H1 (cell line): ENCODE measurements around the gene HIPK2. TPM values are rescaled to one million over a fixed set of nuclear protein-coding genes. Genes with fewer than 3 reads are reported as not detected.

Experiments
- CTCF ChIA-PET: fragments of 300-600 bp; sonication (Branson Sonifier 250); formaldehyde crosslinking; loops from one replicate; lab custom pipeline; 2021; ENCODE audit not compliant: partially characterized antibody; lab: Charles Lee
- POLR2A ChIA-PET: fragments of 300-600 bp; sonication (Branson Sonifier 250); formaldehyde crosslinking; loops from one replicate; lab custom pipeline; 2021; ENCODE audit warnings: inconsistent platforms; ENCODE audit not compliant: partially characterized antibody; lab: Charles Lee
- DNase-seq, 2 experiments: peaks; one replicate each; pipeline versions ENCODE4 v3.0.0 to v3.0.0-alpha.2; 2010 to 2022; ENCODE audit warnings: low spot score in 2 of 2, low read depth in 1 of 2, mixed read lengths in 1 of 2
- FAIRE-seq: peaks from 2 replicates; lab custom pipeline; 2011; peaks lifted over from hg19 to GRCh38; lab: Jason Lieb, UNC
- H2AFZ ChIP-seq: 2 replicates; pipeline ENCODE4 v1.8.1; 2012; ENCODE audit warnings: low read length, inconsistent platforms
- H2AK5ac ChIP-seq: 2 replicates; pipeline ENCODE4 v1.6.1; 2013; ENCODE audit warnings: low read depth, low read length
- H2BK120ac ChIP-seq: replicated peaks from 2 replicates; pipeline ENCODE3; 2013; ENCODE audit warnings: low read depth, low read length, inconsistent platforms
- H2BK12ac ChIP-seq: 2 replicates; pipeline ENCODE4 v1.6.1; 2013; ENCODE audit warnings: low read depth, low read length
- H2BK15ac ChIP-seq: 2 replicates; pipeline ENCODE4 v1.6.1; 2013; ENCODE audit warnings: low read length
- H2BK20ac ChIP-seq: 2 replicates; pipeline ENCODE4 v1.6.1; 2013; ENCODE audit warnings: low read length
- H2BK5ac ChIP-seq: 2 replicates; pipeline ENCODE4 v1.6.1; 2013; ENCODE audit warnings: low read depth, low read length
- H3K14ac ChIP-seq: 2 replicates; pipeline ENCODE4 v1.6.1; 2013; ENCODE audit warnings: inconsistent platforms; ENCODE audit not compliant: insufficient read length
- H3K18ac ChIP-seq: 2 replicates; pipeline ENCODE4 v1.6.1; 2013; ENCODE audit warnings: low read length; ENCODE audit errors: extremely low read depth
- H3K23ac ChIP-seq: 2 replicates; pipeline ENCODE4 v1.6.1; 2013; ENCODE audit warnings: inconsistent platforms; ENCODE audit not compliant: insufficient read length
- H3K23me2 ChIP-seq: 2 replicates; pipeline ENCODE4 v1.6.1; 2013; ENCODE audit warnings: low read depth, low read length
- H3K27ac ChIP-seq: 2 replicates; pipeline ENCODE4 v1.6.1; 2011; ENCODE audit warnings: low read depth, low read length, inconsistent platforms
- H3K27me3 ChIP-seq, 4 experiments: replicated peaks in 1 of 4; 1 replicate in 1 of 4; 2 replicates in 3 of 4; pipeline versions ENCODE4 v1.6.1 to v1.8.1; 2011 to 2013; ENCODE audit warnings: low read length in 3 of 4, mild to moderate bottlenecking in 3 of 4, inconsistent platforms in 2 of 4, mixed read lengths in 2 of 4, moderate library complexity in 1 of 4; ENCODE audit not compliant: control insufficient read depth in 3 of 4, insufficient read depth in 3 of 4; ENCODE audit errors: extremely low read depth in 1 of 4
- H3K36me3 ChIP-seq, 4 experiments: 2 replicates each; pipeline versions ENCODE4 v1.6.1 to v1.8.1; 2011 to 2013; ENCODE audit warnings: mild to moderate bottlenecking in 4 of 4, low read length in 3 of 4, moderate library complexity in 2 of 4, control low read depth in 1 of 4, inconsistent platforms in 1 of 4; ENCODE audit not compliant: insufficient read depth in 4 of 4, control insufficient read depth in 2 of 4
- H3K4ac ChIP-seq: replicated peaks from 2 replicates; pipeline ENCODE3; 2013; ENCODE audit warnings: low read length, low read depth, mixed read lengths, inconsistent platforms; ENCODE audit not compliant: insufficient read length
- H3K4me1 ChIP-seq, 4 experiments: replicated peaks in 1 of 4; 1 replicate in 1 of 4; 2 replicates in 3 of 4; pipeline versions ENCODE4 v1.6.1 to v1.8.1; 2011 to 2013; ENCODE audit warnings: low read length in 3 of 4, inconsistent platforms in 2 of 4, mixed read lengths in 1 of 4; ENCODE audit not compliant: insufficient read depth in 4 of 4, control insufficient read depth in 3 of 4
- H3K4me2 ChIP-seq, 2 experiments: 2 replicates each; pipeline versions ENCODE4 v1.6.1 to v1.8.1; 2011 to 2013; ENCODE audit warnings: low read depth in 2 of 2, low read length in 2 of 2, control low read depth in 1 of 2, inconsistent platforms in 1 of 2, mild to moderate bottlenecking in 1 of 2; ENCODE audit not compliant: insufficient read depth in 1 of 2
- H3K4me3 ChIP-seq, 4 experiments: fragments of 200-600, 300-600 bp in 1 of 4; sonication (generic), shearing (Covaris generic), sonication (Bioruptor Twin) in 1 of 4; 2 replicates each; pipeline versions ENCODE4 v1.5.1 to v1.8.1; 2011 to 2016; ENCODE audit warnings: low read length in 4 of 4, low read depth in 3 of 4, control low read depth in 2 of 4, inconsistent platforms in 2 of 4, mild to moderate bottlenecking in 2 of 4, mixed read lengths in 1 of 4, moderate library complexity in 1 of 4; ENCODE audit not compliant: insufficient read depth in 2 of 4; ENCODE audit errors: extremely low read depth in 1 of 4
- H3K56ac ChIP-seq: replicated peaks from 2 replicates; pipeline ENCODE3; 2013; ENCODE audit warnings: low read depth, mild to moderate bottlenecking, mixed read lengths, low read length, inconsistent platforms; ENCODE audit not compliant: insufficient read length
- H3K79me1 ChIP-seq: 2 replicates; pipeline ENCODE4 v1.6.1; 2013; ENCODE audit warnings: low read depth, low read length, control low read depth
- H3K79me2 ChIP-seq, 2 experiments: 2 replicates each; pipeline versions ENCODE4 v1.6.1 to v1.8.1; 2012 to 2013; ENCODE audit warnings: low read length in 2 of 2, mild to moderate bottlenecking in 2 of 2, inconsistent platforms in 1 of 2; ENCODE audit not compliant: insufficient read depth in 2 of 2, control insufficient read depth in 1 of 2
- H3K9ac ChIP-seq, 4 experiments: replicated peaks in 1 of 4; 1 replicate in 1 of 4; 2 replicates in 3 of 4; pipeline versions ENCODE4 v1.6.1 to v1.8.1; 2011 to 2013; ENCODE audit warnings: low read depth in 3 of 4, low read length in 3 of 4, control low read depth in 2 of 4, mild to moderate bottlenecking in 2 of 4, moderate library complexity in 2 of 4, inconsistent platforms in 1 of 4; ENCODE audit errors: extremely low read depth in 1 of 4
- H3K9me3 ChIP-seq, 2 experiments: 2 replicates each; pipeline versions ENCODE4 v1.6.1 to v1.8.1; 2012 to 2013; ENCODE audit warnings: mild to moderate bottlenecking in 2 of 2, moderate library complexity in 2 of 2, control low read depth in 1 of 2, inconsistent platforms in 1 of 2, low read depth in 1 of 2, low read length in 1 of 2, mixed read lengths in 1 of 2; ENCODE audit not compliant: insufficient read depth in 2 of 2
- H4K20me1 ChIP-seq, 2 experiments: replicated peaks in 1 of 2; 2 replicates each; pipeline versions ENCODE3 to v1.8.1; 2011 to 2013; ENCODE audit warnings: inconsistent platforms in 2 of 2, low read length in 2 of 2, mild to moderate bottlenecking in 1 of 2; ENCODE audit not compliant: insufficient read depth in 2 of 2, control insufficient read depth in 1 of 2
- H4K5ac ChIP-seq: 2 replicates; pipeline ENCODE4 v1.6.1; 2013; ENCODE audit warnings: low read length, low read depth, mixed read lengths, inconsistent platforms; ENCODE audit not compliant: insufficient read length
- H4K8ac ChIP-seq: 2 replicates; pipeline ENCODE4 v1.8.0; 2013; ENCODE audit warnings: mild to moderate bottlenecking, moderate library complexity, low read length, inconsistent platforms; ENCODE audit not compliant: insufficient read depth; ENCODE audit errors: extremely low read depth
- H4K91ac ChIP-seq: replicated peaks from 2 replicates; pipeline ENCODE3; 2013; ENCODE audit warnings: low read length, mixed read lengths, inconsistent platforms; ENCODE audit not compliant: insufficient read length
- CBX5 ChIP-seq: fragments of 300-800, 300-1000 bp; sonication (generic); IDR thresholded peaks from 2 replicates; pipeline ENCODE4 v1.7.1; 2016; ENCODE audit warnings: antibody characterized with exemption, low read length, low read depth
- HDAC6 ChIP-seq: IDR thresholded peaks from one replicate; pipeline ENCODE4 v1.7.1; 2012; ENCODE audit warnings: low read depth, mild to moderate bottlenecking, inconsistent platforms, low read length, moderate library complexity
- JUN ChIP-seq: IDR thresholded peaks from 2 replicates; pipeline ENCODE4 v1.6.1; 2011; ENCODE audit warnings: low read depth, mild to moderate bottlenecking, improper control_type of control experiment, low read length
- KDM1A ChIP-seq: fragments of 200-600, 300-600 bp; sonication (generic); IDR thresholded peaks from 2 replicates; pipeline ENCODE4 v1.7.1; 2016; ENCODE audit warnings: mild to moderate bottlenecking, low read length, borderline replicate concordance
- MAX ChIP-seq: IDR thresholded peaks from 2 replicates; pipeline ENCODE4 v1.6.1; 2012; ENCODE audit warnings: inconsistent platforms
- POLR2AphosphoS5 ChIP-seq: IDR thresholded peaks from 2 replicates; pipeline ENCODE4 v1.6.1; 2011; ENCODE audit warnings: low read depth, low read length
- SAP30 ChIP-seq: fragments of 300-600 bp; sonication (generic); IDR thresholded peaks from 2 replicates; pipeline ENCODE4 v1.7.1; 2012; ENCODE audit warnings: low read length, moderate library complexity, mild to moderate bottlenecking, inconsistent platforms; ENCODE audit not compliant: insufficient read depth, insufficient replicate concordance
- SIN3A ChIP-seq, 2 experiments: IDR thresholded peaks in 1 of 2; conservative IDR thresholded peaks in 1 of 2; 2 replicates each; pipeline ENCODE4 v1.6.1; 2011 to 2012; ENCODE audit warnings: low read length in 2 of 2, improper control_type of control experiment in 1 of 2, low read depth in 1 of 2, mild to moderate bottlenecking in 1 of 2
- SIRT6 ChIP-seq: IDR thresholded peaks from one replicate; pipeline ENCODE4 v1.7.1; 2012; ENCODE audit warnings: low read length, inconsistent platforms
- TAF1 ChIP-seq: IDR thresholded peaks from 2 replicates; pipeline ENCODE4 v1.6.1; 2011; ENCODE audit warnings: mild to moderate bottlenecking, low read depth, low read length
- WGBS, 2 experiments: shearing (Covaris generic) in 1 of 2; methylation state at CpG; one replicate each; pipeline versions ENCODE4 v1.1.6 to v1.1.7; 2013 to 2015; ENCODE audit warnings: low lambda C conversion rate in 2 of 2, mixed read lengths in 2 of 2, inconsistent platforms in 1 of 2, low coverage in 1 of 2, missing lambda C conversion rate in 1 of 2; ENCODE audit not compliant: insufficient replicate concordance in 2 of 2, insufficient coverage in 1 of 2, insufficient read length in 1 of 2; ENCODE audit errors: extremely low coverage in 1 of 2, missing lambda C conversion rate in 1 of 2; 5-methylcytosine and 5-hydroxymethylcytosine counted together
- polyA plus RNA-seq, 7 experiments: library from polyadenylated mRNA; depleted of rRNA in 3 of 7; stranded (reverse) in 5 of 7; unstranded in 2 of 7; fragments of >200 nt in 5 of 7; fragments of 200-250 nt in 2 of 7; gene quantifications; 1 replicate in 5 of 7; 2 replicates in 1 of 7; 4 replicates in 1 of 7; pipeline versions ENCODE4 v1.2.1 to v1.2.3, GENCODE V29; 2011 to 2013; ENCODE audit warnings: missing spikeins in 2 of 7, mixed read lengths in 2 of 7
- total RNA-seq: library from RNA; stranded (reverse); fragmentation: NEBNext Ultra II Directional; extraction: Animal tissue kit (Norgen Biotek cat#: 25700); gene quantifications from 2 replicates; pipeline ENCODE4 v1.2.1, GENCODE V29; 2021
- TF ChIP-seq, protein P1 (sequence below): IDR thresholded peaks from 2 replicates; pipeline ENCODE4 v1.6.1; 2011; ENCODE audit warnings: low read depth, mild to moderate bottlenecking, low read length; ENCODE audit not compliant: insufficient read depth

Gene HIPK2
- total and polyA plus RNA-seq, 2 of the 8 experiments (the other 6 are each of a cell fraction or from before 2014, with no cell fraction given) = 8.3 to 24.3 TPM

DNA sequence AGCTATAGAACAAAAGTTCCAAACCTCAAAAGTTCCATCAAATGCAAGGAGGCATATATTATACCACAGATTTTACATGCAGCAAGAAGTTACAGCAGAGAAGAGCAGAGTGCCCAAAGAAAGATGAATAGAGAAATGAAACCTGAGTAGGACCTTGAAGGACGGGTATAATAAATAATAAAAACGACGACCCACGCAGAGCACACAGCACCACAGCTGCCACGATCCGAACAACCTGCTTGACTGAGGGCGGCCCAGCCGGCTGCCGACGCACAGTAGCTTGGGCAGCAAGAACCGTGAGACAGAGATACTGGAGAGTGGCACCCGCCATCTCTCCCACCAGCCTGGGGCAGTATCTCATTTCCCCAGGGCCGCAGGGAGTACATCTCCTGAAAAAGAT, 79.0 kb downstream of the HIPK2 start:
- Histone ChIP-seq H3K27me3 (no peaks in the 10 kb centered on the region), H3K79me1 (peaks cover 2% of the 10 kb centered on the region), H3K27ac (no peak overlapping the region), H3K9ac (no peak overlapping the region), H3K4me3 (no peak overlapping the region), H3K9me3 (no peaks in the 10 kb centered on the region), H3K4me1 (peaks cover 3 to 12% (median 7%) of the 10 kb centered on the region in 4 experiments), H4K91ac (no peak overlapping the region), H3K23me2 (peaks cover 4% of the 10 kb centered on the region; the same call in 1 of the 2 replicates), H3K4me2 (no peak overlapping the region), H3K14ac (no peak overlapping the region), H2BK5ac (no peak overlapping the region), H3K18ac (no peak overlapping the region), H2BK12ac (no peak overlapping the region), H2BK15ac (no peak overlapping the region), H2AFZ (no peak overlapping the region), H2AK5ac (no peak overlapping the region), H3K4ac (no peak overlapping the region), H3K23ac (no peak overlapping the region), H2BK120ac (no peak overlapping the region), H4K8ac (no peak overlapping the region), H2BK20ac (no peak overlapping the region), H4K20me1 (peaks cover 0 to 5% of the 10 kb centered on the region in 2 experiments), H3K79me2 (no peaks in the 10 kb centered on the region), H3K36me3 (no peaks in the 10 kb centered on the region), H3K56ac (no peak overlapping the region), H4K5ac (no peak overlapping the region)
- no peak for DNase-seq
- WGBS, 2 experiments = 85% methylated on average over 13 of the region's 13 CpGs; no CpG with 5 or more reads in 1 of the 2 experiments
- CTCF ChIA-PET = interaction anchor here (0.6 to 2.4 kb wide), 8 partner anchors 9 to 95 kb away, joined by 3 to 10 read pairs (median 3); no protein-coding TSS in a partner anchor
- POLR2A ChIA-PET = interaction anchor here (0.6 kb wide), 2 partner anchors 20 to 34 kb away, joined by 3 read pairs; no protein-coding TSS in a partner anchor
- TF ChIP-seq SIRT6 (no peak), POLR2AphosphoS5 (no peak), SIN3A (conservative IDR thresholded peaks at IDR 0.05 in 1 of 2, IDR thresholded peaks at IDR 0.05 in 1 of 2; ENCODE audit: low read depth in 1 of 2, low read length in 2 of 2) (no peak), CBX5 (no peak), TAF1 (no peak), JUN (no peak), SAP30 (no peak), MAX (no peak), HDAC6 (no peak), KDM1A (no peak)
- TF ChIP-seq, protein P1, sequence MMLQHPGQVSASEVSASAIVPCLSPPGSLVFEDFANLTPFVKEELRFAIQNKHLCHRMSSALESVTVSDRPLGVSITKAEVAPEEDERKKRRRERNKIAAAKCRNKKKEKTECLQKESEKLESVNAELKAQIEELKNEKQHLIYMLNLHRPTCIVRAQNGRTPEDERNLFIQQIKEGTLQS = no peak
- no peak for FAIRE-seq
